IMR-90 (cell line): ENCODE measurements around the gene ZBTB47. TPM values are rescaled to one million over a fixed set of nuclear protein-coding genes. Genes with fewer than 3 reads are reported as not detected.

Experiments used
- ATAC-seq: fragments of 200-7000 bp; cut with Tn5 transposase; 2 replicates; pipeline ENCODE4 v1.9.1; 2020; ENCODE audit warnings: low read depth, mild to moderate bottlenecking, moderate library complexity
- BruUV-seq: library from RNA; stranded (reverse); fragments of 400-500 nt; replicated peaks from 2 replicates; lab custom pipeline; 2021; lab: Mats Ljungman, UMichigan
- CTCF ChIA-PET: fragments of 300-600 bp; formaldehyde crosslinking; extraction: SDS; loops from one replicate; lab custom pipeline; 2021; ENCODE audit warnings: antibody characterized with exemption; lab: Yijun Ruan, JAX
- POLR2A ChIA-PET: fragments of 300-600 bp; sonication (Branson Sonifier 250); formaldehyde crosslinking; loops from one replicate; lab custom pipeline; 2022; ENCODE audit warnings: antibody characterized with exemption; ENCODE audit not compliant: unreplicated experiment; lab: Charles Lee
- DNase-seq: peaks from one replicate; pipeline ENCODE4 v3.0.0; 2013
- H2AFZ ChIP-seq: replicated peaks from 2 replicates; pipeline ENCODE3; 2013; ENCODE audit warnings: low read length, mild to moderate bottlenecking; ENCODE audit not compliant: poor library complexity
- H2AK5ac ChIP-seq: 2 replicates; pipeline ENCODE4 v1.6.1; 2013; ENCODE audit warnings: low read depth, low read length, inconsistent platforms
- H2AK9ac ChIP-seq: replicated peaks from 2 replicates; pipeline ENCODE3; 2013; ENCODE audit warnings: mild to moderate bottlenecking, low read depth, low read length, moderate library complexity; ENCODE audit not compliant: poor library complexity
- H2BK120ac ChIP-seq: 2 replicates; pipeline ENCODE4 v1.6.1; 2013; ENCODE audit warnings: low read depth, low read length, inconsistent platforms
- H2BK15ac ChIP-seq: 3 replicates; pipeline ENCODE4 v1.6.1; 2013; ENCODE audit warnings: low read depth, low read length, inconsistent platforms
- H2BK20ac ChIP-seq: 2 replicates; pipeline ENCODE4 v1.6.1; 2013; ENCODE audit warnings: low read depth, mild to moderate bottlenecking, inconsistent platforms, low read length, moderate library complexity
- H2BK5ac ChIP-seq: 2 replicates; pipeline ENCODE4 v1.6.1; 2013; ENCODE audit warnings: mild to moderate bottlenecking, low read depth, low read length, inconsistent platforms; ENCODE audit not compliant: poor library complexity, severe bottlenecking
- H3K14ac ChIP-seq: replicated peaks from 2 replicates; pipeline ENCODE4 v1.6.1; 2013; ENCODE audit warnings: low read depth, low read length, inconsistent platforms
- H3K18ac ChIP-seq: 2 replicates; pipeline ENCODE4 v1.6.1; 2013; ENCODE audit warnings: low read depth, low read length, control low read depth
- H3K23ac ChIP-seq: 2 replicates; pipeline ENCODE4 v1.6.1; 2013; ENCODE audit warnings: low read depth, low read length, inconsistent platforms
- H3K27ac ChIP-seq: 2 replicates; pipeline ENCODE4 v1.5.1; 2013; ENCODE audit warnings: mild to moderate bottlenecking, control low read depth, low read length; ENCODE audit not compliant: insufficient read depth
- H3K27me3 ChIP-seq: 2 replicates; pipeline ENCODE4 v1.6.1; 2013; ENCODE audit warnings: low read length; ENCODE audit not compliant: control insufficient read depth, insufficient read depth
- H3K36me3 ChIP-seq: 2 replicates; pipeline ENCODE4 v1.6.1; 2013; ENCODE audit warnings: low read length, mixed read lengths; ENCODE audit not compliant: control insufficient read depth, insufficient read depth
- H3K4ac ChIP-seq: 2 replicates; pipeline ENCODE4 v1.6.1; 2013; ENCODE audit warnings: low read depth, low read length, inconsistent platforms
- H3K4me1 ChIP-seq: 2 replicates; pipeline ENCODE4 v1.6.1; 2013; ENCODE audit warnings: low read length, mixed read lengths; ENCODE audit not compliant: control insufficient read depth, insufficient read depth
- H3K4me2 ChIP-seq: 2 replicates; pipeline ENCODE4 v1.6.1; 2013; ENCODE audit warnings: low read depth, mild to moderate bottlenecking, control low read depth, low read length, moderate library complexity
- H3K4me3 ChIP-seq: 2 replicates; pipeline ENCODE4 v1.5.1; 2013; ENCODE audit warnings: low read depth, mild to moderate bottlenecking, control low read depth, low read length, moderate library complexity; ENCODE audit not compliant: insufficient read depth
- H3K56ac ChIP-seq: 2 replicates; pipeline ENCODE4 v1.6.1; 2013; ENCODE audit warnings: low read length, inconsistent platforms; ENCODE audit not compliant: insufficient read depth; ENCODE audit errors: extremely low read depth
- H3K79me1 ChIP-seq, 2 experiments: 2 replicates each; pipeline ENCODE4 v1.6.1; 2013; ENCODE audit warnings: low read length in 2 of 2, inconsistent platforms in 1 of 2, low read depth in 1 of 2
- H3K9ac ChIP-seq: 2 replicates; pipeline ENCODE4 v1.6.1; 2013; ENCODE audit warnings: low read depth, low read length, control low read depth
- H3K9me1 ChIP-seq: 2 replicates; pipeline ENCODE4 v1.6.1; 2013; ENCODE audit warnings: low read length, inconsistent platforms; ENCODE audit not compliant: insufficient read depth
- H3K9me3 ChIP-seq: 2 replicates; pipeline ENCODE4 v1.6.1; 2013; ENCODE audit warnings: low read length; ENCODE audit not compliant: control insufficient read depth, insufficient read depth
- H4K20me1 ChIP-seq: 2 replicates; pipeline ENCODE4 v1.6.1; 2013; ENCODE audit warnings: low read length, inconsistent platforms; ENCODE audit not compliant: insufficient read depth
- H4K5ac ChIP-seq: 2 replicates; pipeline ENCODE4 v1.6.1; 2013; ENCODE audit warnings: mild to moderate bottlenecking, low read depth, low read length, control low read depth
- H4K8ac ChIP-seq, 2 experiments: 2 replicates each; pipeline ENCODE4 v1.6.1; 2013; ENCODE audit warnings: low read depth in 2 of 2, low read length in 2 of 2, control low read depth in 1 of 2, inconsistent platforms in 1 of 2
- H4K91ac ChIP-seq: 2 replicates; pipeline ENCODE4 v1.6.1; 2013; ENCODE audit warnings: low read depth, low read length, inconsistent platforms; ENCODE audit not compliant: insufficient read depth
- CTCF ChIP-seq: conservative IDR thresholded peaks from 2 replicates; pipeline ENCODE4 v1.5.1; 2012; ENCODE audit warnings: mild to moderate bottlenecking, low read depth, low read length, improper control_type of control experiment
- ELK1 ChIP-seq: fragments of 150-350 bp; IDR thresholded peaks from 2 replicates; pipeline ENCODE4 v1.6.1; 2016; ENCODE audit warnings: low read depth, mild to moderate bottlenecking, low read length, moderate library complexity, borderline replicate concordance
- FOS ChIP-seq: fragments of 150-350 bp; IDR thresholded peaks from 2 replicates; pipeline ENCODE4 v1.6.1; 2016; ENCODE audit warnings: low read depth, low read length
- MXI1 ChIP-seq: IDR thresholded peaks from 2 replicates; pipeline ENCODE4 v1.6.1; 2012; ENCODE audit warnings: low read depth, mild to moderate bottlenecking, low read length, moderate library complexity, borderline replicate concordance
- WGBS, 2 experiments: methylation state at CpG; one replicate each; pipeline versions ENCODE4 v1.1.5 to v1.1.7; 2013; ENCODE audit warnings: missing lambda C conversion rate in 2 of 2; ENCODE audit not compliant: insufficient read length in 1 of 2; ENCODE audit errors: extremely low coverage in 2 of 2; 5-methylcytosine and 5-hydroxymethylcytosine counted together
- dilution Hi-C: fragments of 300-500 bp; cut with HindIII; formaldehyde crosslinking; loops from one replicate; pipeline ENCODE4 v1.14.3; 2018; ENCODE audit warnings: low sequenced_read_pairs; ENCODE audit not compliant: unreplicated experiment
- in situ Hi-C: fragments of 300-500 bp; cut with MboI; formaldehyde crosslinking; loops from 3 replicates; pipeline ENCODE4 v1.14.3; 2019; ENCODE audit warnings: low sequenced_read_pairs, inconsistent platforms, mixed read lengths
- intact Hi-C: fragments of 100-400 bp; cut with micrococcal nuclease; formaldehyde crosslinking; loops from 2 replicates; pipeline ENCODE4 v1.10.0; 2022
- polyA plus RNA-seq, 3 experiments: library from polyadenylated mRNA; depleted of rRNA; stranded (reverse); fragments of >200 nt; gene quantifications; 2 replicates each; pipeline ENCODE4 v1.2.3, GENCODE V29; 2012; ENCODE audit warnings: low replicate concordance in 1 of 3
- total RNA-seq: library from RNA; depleted of rRNA; stranded (reverse); fragments of >200 nt; gene quantifications from 2 replicates; pipeline ENCODE4 v1.2.3, GENCODE V29; 2012

Gene ZBTB47
- total and polyA plus RNA-seq, 2 of the 4 experiments (the other 2 are of a cell fraction), result 10.9 to 16.8 TPM

DNA sequence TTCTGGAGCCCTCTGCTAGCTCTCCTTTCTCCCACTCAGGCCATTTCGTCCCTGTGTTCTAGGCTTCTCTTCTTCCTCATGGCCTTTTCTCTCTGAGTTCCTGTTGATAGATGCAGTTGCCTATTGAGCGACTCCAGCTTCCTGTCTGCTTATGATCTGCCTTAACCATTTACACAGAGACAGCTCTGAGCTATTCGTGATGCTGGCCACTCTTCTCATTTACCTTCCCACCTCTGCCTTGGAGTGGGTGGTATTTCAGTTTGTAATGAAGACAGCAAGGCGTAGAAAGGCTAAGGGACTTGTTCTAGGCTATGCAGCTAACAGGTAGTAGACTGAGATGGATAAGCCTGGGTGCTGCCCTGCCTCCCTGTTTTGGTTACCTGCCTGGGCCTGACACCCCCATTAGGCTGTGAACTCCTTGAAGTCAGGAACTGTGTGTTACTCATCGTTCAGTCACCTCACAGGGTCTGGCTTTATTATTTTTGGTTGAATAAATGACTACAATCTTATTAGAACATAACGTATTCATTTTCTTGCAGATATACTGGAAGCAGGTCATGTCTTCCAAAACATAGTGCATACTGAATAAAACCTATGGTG lies 12.6 kb upstream of the ZBTB47 start:
- H3K36me3 ChIP-seq, result peaks cover 57% of the 10 kb centered on the region
- CTCF ChIA-PET, result no interaction called here

More for the DNA sequence above, 12.6 kb upstream of the ZBTB47 start:
- Histone ChIP-seq H4K8ac (no peak overlapping the region), H4K5ac (no peak overlapping the region), H3K18ac (no peak overlapping the region), H2AK5ac (no peak overlapping the region), H3K9me3 (no peaks in the 10 kb centered on the region), H2AFZ (no peak overlapping the region), H3K9me1 (peaks cover 10% of the 10 kb centered on the region; the same call in 1 of the 2 replicates), H3K56ac (no peak overlapping the region), H2BK120ac (no peak overlapping the region), H3K27me3 (no peaks in the 10 kb centered on the region), H3K4ac (no peak overlapping the region), H2BK20ac (no peak overlapping the region), H3K4me2 (no peak overlapping the region), H3K9ac (no peak overlapping the region), H3K23ac (no peak overlapping the region), H2AK9ac (no peak overlapping the region), H3K27ac (no peak overlapping the region), H3K79me1 (peaks cover 34 to 47% of the 10 kb centered on the region in 2 experiments), H3K4me3 (no peak overlapping the region), H3K14ac (no peak overlapping the region), H3K4me1 (no peaks in the 10 kb centered on the region), H2BK5ac (no peak overlapping the region), H4K20me1 (peaks cover 13% of the 10 kb centered on the region; the same call in 1 of the 2 replicates), H2BK15ac (no peak overlapping the region), H4K91ac (no peak overlapping the region)
- TF ChIP-seq CTCF (no peak), ELK1 (no peak), MXI1 (no peak), FOS (no peak)
- dilution Hi-C loops, result no loop called here
- POLR2A ChIA-PET, result no interaction called here
- in situ Hi-C loops, result no loop called here
- no TSS peak for BruUV-seq
- no CpG with 5 or more reads among the region's 6 CpGs for WGBS, 2 experiments
- DNase-seq, result no peak
- ATAC-seq, result no peak
- intact Hi-C loops, result no loop called here
